Measurements from ENCODE around the gene UBE2O.
A peak's percentile ranks its signal among the peaks of the same experiment; 100 is the strongest.

The UBE2O gene

GRCh38 chr17:76452660-76453430 lies at the start of gene UBE2O:
Gene UBE2O (minus strand): TSS chr17:76453152. CDS start chr17:76453141, 11 bp downstream.
- DNase-seq: peak; percentile 76

GRCh38 chr17:76501827-76502307 lies 48.9 kb upstream of the UBE2O start:
- DNase-seq: no peak

GRCh38 chr17:76501018-76501826 lies 48.3 kb upstream of the UBE2O start, which contains the start of gene RHBDF2:
Gene RHBDF2 (minus strand): TSS chr17:76501423. CDS start chr17:76481524, 19,899 bp downstream.
- peak; percentile 78 for DNase-seq

GRCh38 chr17:76500747-76501017 lies 47.7 kb upstream of the UBE2O start:
- no peak for DNase-seq

GRCh38 chr17:76500074-76500746 lies 47.3 kb upstream of the UBE2O start:
- peak; percentile 50 for DNase-seq

GRCh38 chr17:76499267-76499667 lies 46.3 kb upstream of the UBE2O start:
- DNase-seq: no peak

- DNase-seq: no peak
Observed at GRCh38 chr17:76498876-76499251, 45.9 kb upstream of the UBE2O start.

- DNase-seq: no peak
Observed at GRCh38 chr17:76497979-76498875, 45.3 kb upstream of the UBE2O start.

GRCh38 chr17:76497699-76497978 lies 44.7 kb upstream of the UBE2O start:
- no peak for DNase-seq

- no peak for DNase-seq
Observed at GRCh38 chr17:76496464-76496863, 43.5 kb upstream of the UBE2O start.

- DNase-seq: no peak
Observed at GRCh38 chr17:76495663-76496400, 42.9 kb upstream of the UBE2O start.

GRCh38 chr17:76493505-76494167 lies 40.7 kb upstream of the UBE2O start:
- DNase-seq: no peak

- DNase-seq: peak; percentile 97
Observed at GRCh38 chr17:76492989-76493501, 40.1 kb upstream of the UBE2O start.

GRCh38 chr17:76492123-76492988 lies 39.4 kb upstream of the UBE2O start:
- no peak for DNase-seq

- no peak for DNase-seq
Observed at GRCh38 chr17:76491271-76492122, 38.5 kb upstream of the UBE2O start.

GRCh38 chr17:76490112-76490710 lies 37.3 kb upstream of the UBE2O start:
- no peak for DNase-seq

- DNase-seq: no peak
Observed at GRCh38 chr17:76487451-76488192, 34.7 kb upstream of the UBE2O start.

GRCh38 chr17:76485569-76485968 lies 32.6 kb upstream of the UBE2O start:
- DNase-seq: peak; percentile 53
